HG03039 (cell line): ENCODE data around the gene LAMA3.

ENCODE experiments used
- ATAC-seq: cut with Tn5 transposase; IDR thresholded peaks from one replicate; pipeline ENCODE4 v1.9.1; 2021; ENCODE audit warnings: mild to moderate bottlenecking, moderate library complexity; ENCODE audit not compliant: unreplicated experiment

Gene LAMA3

GRCh38 chr18:23816740-23817139, 127.5 kb downstream of the LAMA3 start:
- no peak for ATAC-seq

GRCh38 chr18:23819001-23819400, 129.7 kb downstream of the LAMA3 start:
- no peak for ATAC-seq

- ATAC-seq, result no peak
Observed at GRCh38 chr18:23822590-23823385, 133.5 kb downstream of the LAMA3 start.

- no peak for ATAC-seq
Observed at GRCh38 chr18:23824240-23824639, 135.0 kb downstream of the LAMA3 start.

GRCh38 chr18:23824669-23825068, 135.4 kb downstream of the LAMA3 start:
- ATAC-seq, result no peak

- no peak for ATAC-seq
Observed at GRCh38 chr18:23825496-23825895, 136.2 kb downstream of the LAMA3 start.

- no peak for ATAC-seq
Observed at GRCh38 chr18:23825978-23826405, 136.7 kb downstream of the LAMA3 start.

GRCh38 chr18:23826850-23827620, 137.8 kb downstream of the LAMA3 start:
- no peak for ATAC-seq

GRCh38 chr18:23827681-23828080, 138.4 kb downstream of the LAMA3 start:
- no peak for ATAC-seq

GRCh38 chr18:23828426-23828825, 139.2 kb downstream of the LAMA3 start:
- ATAC-seq, result peak; percentile 85

- no peak for ATAC-seq
Observed at GRCh38 chr18:23832911-23833310, 143.7 kb downstream of the LAMA3 start.

GRCh38 chr18:23833714-23834113, 144.5 kb downstream of the LAMA3 start:
- no peak for ATAC-seq

GRCh38 chr18:23835091-23835490, 145.8 kb downstream of the LAMA3 start:
- no peak for ATAC-seq

GRCh38 chr18:23835506-23835905, 146.3 kb downstream of the LAMA3 start:
- no peak for ATAC-seq

GRCh38 chr18:23837591-23837990, 148.3 kb downstream of the LAMA3 start:
- ATAC-seq, result no peak

GRCh38 chr18:23838233-23838632, 149.0 kb downstream of the LAMA3 start:
- ATAC-seq, result no peak

- no peak for ATAC-seq
Observed at GRCh38 chr18:23838801-23839366, 149.6 kb downstream of the LAMA3 start.

- no peak for ATAC-seq
Observed at GRCh38 chr18:23842305-23842704, 153.1 kb downstream of the LAMA3 start.

- ATAC-seq, result no peak
Observed at GRCh38 chr18:23844991-23845680, 155.9 kb downstream of the LAMA3 start.

GRCh38 chr18:23845988-23846630, 156.9 kb downstream of the LAMA3 start:
- no peak for ATAC-seq
